ENCODE data around the gene BUB1B. TPM values are rescaled to one million over a fixed set of nuclear protein-coding genes. Genes with fewer than 3 reads are reported as not detected.

The BUB1B gene
- total and polyA plus RNA-seq, 9 of the 15 experiments (the other 6 are each of a cell fraction or from before 2014, with no cell fraction given) = 28.7 to 113 (median 82.2) TPM

GRCh38 chr15:40222131-40222530 lies 61.3 kb downstream of the BUB1B start (continued):
- TF ChIP-seq NR4A1 (CRISPR knock-in tag; IDR thresholded peaks at IDR 0.05) (no peak), NR4A1 (tag; IDR thresholded peaks at IDR 0.05) (no peak)
- TF ChIP-seq, protein P1, sequence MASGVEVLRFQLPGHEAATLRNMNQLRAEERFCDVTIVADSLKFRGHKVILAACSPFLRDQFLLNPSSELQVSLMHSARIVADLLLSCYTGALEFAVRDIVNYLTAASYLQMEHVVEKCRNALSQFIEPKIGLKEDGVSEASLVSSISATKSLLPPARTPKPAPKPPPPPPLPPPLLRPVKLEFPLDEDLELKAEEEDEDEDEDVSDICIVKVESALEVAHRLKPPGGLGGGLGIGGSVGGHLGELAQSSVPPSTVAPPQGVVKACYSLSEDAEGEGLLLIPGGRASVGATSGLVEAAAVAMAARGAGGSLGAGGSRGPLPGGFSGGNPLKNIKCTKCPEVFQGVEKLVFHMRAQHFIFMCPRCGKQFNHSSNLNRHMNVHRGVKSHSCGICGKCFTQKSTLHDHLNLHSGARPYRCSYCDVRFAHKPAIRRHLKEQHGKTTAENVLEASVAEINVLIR (CRISPR knock-in tag; IDR thresholded peaks at IDR 0.05) = no peak

GRCh38 chr15:40226736-40227135 lies 65.9 kb downstream of the BUB1B start:
- Histone ChIP-seq H3K9me3 (replicated peaks; ENCODE audit: control insufficient read depth, insufficient read depth, low read depth, low read length) (no peaks in the 10 kb centered on the region), H3K27ac (ENCODE audit: extremely low read depth, low read depth, low read length) (no peak overlapping the region), H3K4me2 (ENCODE audit: insufficient read depth, low read length) (no peak overlapping the region), H3K27me3 (ENCODE audit: control insufficient read depth in 2 of 2, insufficient read depth in 2 of 2, low read length in 2 of 2) (no peaks in the 10 kb centered on the region), H3K4me3 (no peak overlapping the region), H4K20me1 (replicated peaks; ENCODE audit: control insufficient read depth, insufficient read depth, low read length) (no peaks in the 10 kb centered on the region), H3K4me1 (replicated peaks in 1 of 2; ENCODE audit: control insufficient read depth in 2 of 2, insufficient read depth in 2 of 2, low read length in 2 of 2) (no peaks in the 10 kb centered on the region), H2AFZ (ENCODE audit: low read depth, low read length) (no peak overlapping the region), H3K36me3 (ENCODE audit: control insufficient read depth, insufficient read depth, low read length) (peaks cover 75% of the 10 kb centered on the region; the same call in 2 of the 3 replicates), H3K9me1 (ENCODE audit: control insufficient read depth, insufficient read depth, low read length) (no peaks in the 10 kb centered on the region), H3K9ac (ENCODE audit: insufficient read depth in 1 of 2, low read depth in 2 of 2, low read length in 2 of 2) (no peak overlapping the region), H3K79me2 (ENCODE audit: control insufficient read depth, insufficient read depth, low read length) (no peaks in the 10 kb centered on the region)
- BruUV-seq (replicated peaks) = no TSS peak
- FAIRE-seq (no peak), ATAC-seq (no peak), DNase-seq (ENCODE audit: extremely low read depth in 1 of 4, low spot score in 3 of 4) (no peak)
- POLR2A ChIA-PET = interaction anchor here (0.9 to 1.8 kb wide), 2 partner anchors 9 to 19 kb away, joined by 3 to 6 read pairs; no protein-coding TSS in a partner anchor
- in situ Hi-C loops (cut with MboI) (no loop called here), intact Hi-C loops (cut with micrococcal nuclease) (no loop called here)
- CTCF ChIA-PET (ENCODE audit: low intra/inter-chr PET ratio) = no interaction called here
- TF ChIP-seq CAMTA2 (CRISPR knock-in tag; conservative IDR thresholded peaks at IDR 0.05) (no peak), SREBF2 (CRISPR knock-in tag; IDR thresholded peaks at IDR 0.05) (no peak), FOXJ3 (CRISPR knock-in tag; IDR thresholded peaks at IDR 0.05) (no peak), HOXB6 (CRISPR knock-in tag; IDR thresholded peaks at IDR 0.05; ENCODE audit: borderline replicate concordance) (no peak), NR2F6 (CRISPR knock-in tag; IDR thresholded peaks at IDR 0.05) (no peak), POLR2AphosphoS5 (IDR thresholded peaks at IDR 0.05; ENCODE audit: control insufficient read depth, insufficient read depth, low read depth, low read length) (no peak), HSF4 (CRISPR knock-in tag; IDR thresholded peaks at IDR 0.05; ENCODE audit: borderline replicate concordance) (no peak), PTBP1 (IDR thresholded peaks at IDR 0.05; ENCODE audit: low read depth, low read length) (no peak), ZNF347 (CRISPR knock-in tag; IDR thresholded peaks at IDR 0.05; ENCODE audit: low read depth) (no peak), RAD51 (IDR thresholded peaks at IDR 0.05; ENCODE audit: borderline replicate concordance, low read depth) (no peak), MXD1 (CRISPR knock-in tag; IDR thresholded peaks at IDR 0.05; ENCODE audit: borderline replicate concordance, poor library complexity, severe bottlenecking) (no peak), CEBPG (CRISPR knock-in tag; IDR thresholded peaks at IDR 0.05) (no peak), CEBPG (tag; conservative IDR thresholded peaks at IDR 0.05 in 1 of 2, IDR thresholded peaks at IDR 0.05 in 1 of 2) (no peak), NCOA6 (IDR thresholded peaks at IDR 0.05) (no peak), ZC3H4 (CRISPR knock-in tag; IDR thresholded peaks at IDR 0.05; ENCODE audit: borderline replicate concordance) (no peak), MCM2 (IDR thresholded peaks at IDR 0.05; ENCODE audit: low read depth) (no peak), SAP30 (IDR thresholded peaks at IDR 0.05; ENCODE audit: borderline replicate concordance, insufficient read depth, low read depth, low read length, poor library complexity, severe bottlenecking) (no peak)
- TF ChIP-seq, protein P2, sequence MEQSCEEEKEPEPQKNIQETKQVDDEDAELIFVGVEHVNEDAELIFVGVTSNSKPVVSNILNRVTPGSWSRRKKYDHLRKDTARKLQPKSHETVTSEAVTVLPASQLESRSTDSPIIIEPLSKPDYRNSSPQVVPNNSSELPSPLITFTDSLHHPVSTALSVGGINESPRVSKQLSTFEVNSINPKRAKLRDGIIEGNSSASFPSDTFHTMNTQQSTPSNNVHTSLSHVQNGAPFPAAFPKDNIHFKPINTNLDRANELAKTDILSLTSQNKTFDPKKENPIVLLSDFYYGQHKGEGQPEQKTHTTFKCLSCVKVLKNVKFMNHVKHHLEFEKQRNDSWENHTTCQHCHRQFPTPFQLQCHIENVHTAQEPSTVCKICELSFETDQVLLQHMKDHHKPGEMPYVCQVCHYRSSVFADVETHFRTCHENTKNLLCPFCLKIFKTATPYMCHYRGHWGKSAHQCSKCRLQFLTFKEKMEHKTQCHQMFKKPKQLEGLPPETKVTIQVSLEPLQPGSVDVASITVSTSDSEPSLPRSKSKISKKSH (CRISPR knock-in tag; IDR thresholded peaks at IDR 0.05) = no peak

Data from K562 (cell line).